Mesodermal cell (in vitro differentiated cells): ENCODE data around the gene KDM7A.

Source experiments
- H3K27ac ChIP-seq: 2 replicates; pipeline ENCODE4 v1.7.0; 2013; ENCODE audit warnings: mild to moderate bottlenecking, low read depth, low read length, moderate library complexity; ENCODE audit not compliant: severe bottlenecking
- H3K36me3 ChIP-seq: 2 replicates; pipeline ENCODE4 v1.7.1; 2013; ENCODE audit warnings: mild to moderate bottlenecking, low read length, moderate library complexity; ENCODE audit not compliant: control insufficient read depth, insufficient read depth
- H3K4me1 ChIP-seq: one replicate; pipeline ENCODE4 v1.7.1; 2013; ENCODE audit warnings: mild to moderate bottlenecking, low read length; ENCODE audit not compliant: insufficient read depth, control insufficient read depth, poor library complexity, severe bottlenecking
- H3K4me3 ChIP-seq: 2 replicates; pipeline ENCODE4 v1.7.0; 2013; ENCODE audit warnings: low read length, control low read depth, mild to moderate bottlenecking; ENCODE audit not compliant: insufficient read depth, poor library complexity, severe bottlenecking; ENCODE audit errors: extremely low read depth
- H3K9me3 ChIP-seq: 2 replicates; pipeline ENCODE4 v1.7.1; 2013; ENCODE audit warnings: mild to moderate bottlenecking, low read length, moderate library complexity; ENCODE audit not compliant: control insufficient read depth
- WGBS, 2 experiments: methylation state at CpG; one replicate each; pipeline ENCODE4 v1.1.5; 2013; ENCODE audit warnings: missing lambda C conversion rate in 2 of 2; ENCODE audit not compliant: insufficient coverage in 2 of 2; 5-methylcytosine and 5-hydroxymethylcytosine counted together

Gene KDM7A

GRCh38 chr7:140041659-140042385, 135.0 kb downstream of the KDM7A start:
- Histone ChIP-seq H3K9me3 (no peaks in the 10 kb centered on the region), H3K27ac (no peak overlapping the region), H3K4me3 (no peak overlapping the region), H3K36me3 (no peaks in the 10 kb centered on the region), H3K4me1 (peaks cover 5% of the 10 kb centered on the region)
- 93 to 97% methylated on average over 8 of the region's 12 CpGs for WGBS, 2 experiments

- Histone ChIP-seq H3K4me1 (peaks cover 5% of the 10 kb centered on the region), H3K9me3 (no peaks in the 10 kb centered on the region), H3K36me3 (no peaks in the 10 kb centered on the region), H3K4me3 (no peak overlapping the region), H3K27ac (no peak overlapping the region)
- WGBS, 2 experiments = 93 to 94% methylated on average over 9 to 10 of the region's 12 CpGs
These were observed 136.9 kb downstream of the KDM7A start for GRCh38 chr7:140039896-140040295.

- Histone ChIP-seq H3K9me3 (no peaks in the 10 kb centered on the region), H3K4me1 (peaks cover 5% of the 10 kb centered on the region), H3K4me3 (no peak overlapping the region), H3K36me3 (no peaks in the 10 kb centered on the region), H3K27ac (no peak overlapping the region)
- WGBS, 2 experiments = 98 to 100% methylated on average over 4 to 6 of the region's 7 CpGs
These were observed 137.7 kb downstream of the KDM7A start for GRCh38 chr7:140039066-140039465.

- Histone ChIP-seq H3K36me3 (no peaks in the 10 kb centered on the region), H3K27ac (no peak overlapping the region), H3K9me3 (no peaks in the 10 kb centered on the region), H3K4me3 (no peak overlapping the region), H3K4me1 (peaks cover 5% of the 10 kb centered on the region)
- 88 to 89% methylated on average over 7 to 9 of the region's 11 CpGs for WGBS, 2 experiments
These were observed 140.4 kb downstream of the KDM7A start for GRCh38 chr7:140036224-140036962.

GRCh38 chr7:140035400-140036223, 141.2 kb downstream of the KDM7A start:
- Histone ChIP-seq H3K36me3 (no peaks in the 10 kb centered on the region), H3K27ac (no peak overlapping the region), H3K9me3 (no peaks in the 10 kb centered on the region), H3K4me3 (no peak overlapping the region), H3K4me1 (peaks cover 5% of the 10 kb centered on the region)
- 100% methylated on average over 1 of the region's 7 CpGs for WGBS, 2 experiments
